Putamen (tissue), 1 donor: ENCODE data around the gene TMEM62.
"Not testable (repeated sequence)": the region's sequence is repeated elsewhere in the genome, so short reads cannot be mapped to it uniquely, and the experiment has no call there.

Experiments used
- DNase-seq: peaks from one replicate; pipeline ENCODE4 v3.0.0-alpha.2; 2016; ENCODE audit warnings: low spot score

TMEM62 gene

DNA sequence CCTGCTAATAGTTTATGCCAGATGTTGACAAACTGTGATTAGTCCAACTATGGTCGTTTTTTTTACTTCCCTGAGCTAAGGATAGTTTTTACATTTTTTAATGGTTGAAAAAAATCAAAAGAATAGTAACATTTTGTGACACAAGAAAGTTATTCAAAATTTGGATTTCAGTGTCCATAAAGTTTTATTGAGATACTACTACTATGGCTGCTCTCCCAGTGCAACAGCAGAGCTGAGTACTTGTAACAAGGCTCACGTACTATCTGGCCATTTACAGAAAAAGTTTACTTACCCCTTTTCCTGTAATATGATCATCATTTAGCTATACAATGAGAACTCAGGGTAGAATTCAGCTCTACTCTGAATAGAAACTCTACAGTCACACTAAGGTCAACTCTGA is 11.5 kb upstream of the TMEM62 start:
- DNase-seq: no peak

DNA sequence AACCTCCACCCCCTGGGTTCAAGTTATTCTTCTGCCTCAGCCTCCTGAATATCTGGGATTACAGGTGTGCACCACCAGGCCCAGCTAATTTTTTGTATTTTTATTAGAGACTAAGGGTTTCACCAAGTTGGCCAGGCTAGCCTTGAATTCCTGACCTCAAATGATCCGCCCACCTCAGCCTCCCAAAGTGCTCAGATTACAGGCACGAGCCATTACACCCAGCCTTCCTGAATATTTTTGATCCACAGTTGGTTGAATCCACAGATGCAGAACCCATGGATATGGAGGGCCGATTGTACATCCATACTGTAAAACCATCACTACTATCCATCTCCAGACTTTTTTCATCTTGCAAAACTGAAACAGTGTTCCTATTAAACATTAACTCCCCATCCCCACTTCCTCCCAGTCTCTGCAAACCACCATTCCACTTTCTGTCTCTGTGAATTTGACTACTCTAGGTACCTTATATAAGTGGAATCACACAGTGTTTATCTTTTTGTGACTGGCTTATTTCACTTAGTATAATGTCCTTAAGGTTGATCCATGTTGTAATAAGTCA is 8.2 kb upstream of the TMEM62 start:
- no peak for DNase-seq

GRCh38 chr15:43126356-43126755 is 7.0 kb upstream of the TMEM62 start:
- DNase-seq: no peak

GRCh38 chr15:43127752-43128151 is 5.6 kb upstream of the TMEM62 start:
- no peak for DNase-seq

- not testable (repeated sequence) for DNase-seq
Measured at GRCh38 chr15:43128174-43128979, 5.0 kb upstream of the TMEM62 start.

DNA sequence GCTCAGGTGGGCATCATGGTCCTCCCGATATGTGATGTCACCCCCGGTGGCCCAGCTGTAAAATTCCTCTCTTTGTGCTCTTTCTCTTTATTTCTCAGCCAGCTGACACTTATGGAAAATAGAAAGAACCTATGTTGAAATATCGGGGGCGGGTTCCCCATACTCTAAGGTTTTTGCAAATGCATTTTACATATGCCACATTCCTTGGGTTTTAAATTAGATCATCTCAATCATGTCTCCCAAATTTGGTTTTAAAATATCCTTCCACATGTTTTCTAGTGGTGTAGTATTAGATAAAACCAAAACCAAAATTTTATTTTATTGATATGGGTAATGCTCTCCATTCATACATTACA is 4.4 kb upstream of the TMEM62 start:
- DNase-seq: no peak

- no peak for DNase-seq
Measured at GRCh38 chr15:43132830-43133429, 456 bp upstream of the TMEM62 start.

GRCh38 chr15:43134157-43134635 is 810 bp downstream of the TMEM62 start:
- DNase-seq: no peak

DNA sequence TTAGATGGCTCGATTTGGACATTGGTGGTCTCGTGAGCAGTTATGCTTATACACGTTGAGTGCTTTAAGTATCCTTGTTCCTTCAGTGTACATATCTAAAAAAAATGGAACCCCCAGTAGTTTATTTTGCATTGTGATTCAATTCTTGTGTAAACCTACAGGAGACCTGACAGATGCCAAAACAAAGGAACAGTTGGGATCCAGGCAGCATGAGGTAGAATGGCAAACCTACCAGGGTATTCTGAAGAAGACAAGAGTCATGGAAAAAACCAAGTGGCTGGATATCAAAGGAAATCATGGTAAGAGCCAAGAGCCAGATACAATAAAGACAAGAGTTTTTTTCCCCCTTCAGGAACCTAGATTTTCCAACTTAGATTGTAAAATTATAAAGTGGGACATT is 2.0 kb downstream of the TMEM62 start:
- DNase-seq: no peak

GRCh38 chr15:43143203-43143941 is 10.0 kb downstream of the TMEM62 start:
- DNase-seq: no peak

DNA sequence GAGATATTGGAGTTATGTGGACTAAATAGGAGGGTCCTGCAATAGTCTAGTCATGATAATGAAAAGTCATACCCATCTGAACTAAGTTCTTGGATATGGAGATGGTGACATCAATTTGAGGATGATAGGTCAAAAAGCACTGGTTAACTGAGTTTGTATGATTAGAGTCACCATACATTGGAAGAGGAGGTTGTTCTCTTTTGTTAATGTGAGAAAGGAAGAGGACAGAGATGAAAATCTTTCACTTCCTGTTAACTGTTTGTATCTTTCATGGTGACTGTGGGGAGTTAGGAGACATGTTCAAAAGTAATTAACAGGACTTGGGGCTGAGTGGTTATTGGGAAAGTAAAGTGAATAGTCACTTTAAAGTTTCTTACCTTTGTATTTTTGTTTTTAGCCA is 11.1 kb downstream of the TMEM62 start:
- no peak for DNase-seq

DNA sequence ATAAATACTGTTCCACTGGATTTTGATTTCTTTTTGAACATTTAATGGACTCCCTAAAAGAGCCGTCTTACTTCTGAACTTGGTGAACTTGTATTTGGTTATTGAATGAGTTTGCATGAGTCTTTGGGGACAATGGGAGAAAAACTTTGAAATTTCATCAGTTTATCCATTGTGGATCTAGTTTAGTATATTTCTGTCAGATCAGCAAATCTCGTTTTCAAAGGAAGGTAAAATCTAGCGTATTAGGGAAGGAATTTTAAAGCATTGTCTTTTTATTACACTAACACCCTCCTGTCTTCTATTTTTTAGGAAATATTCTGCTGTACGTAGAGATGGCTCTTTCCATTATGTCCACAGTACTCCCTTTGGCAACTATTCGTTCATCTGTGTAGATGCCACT is 12.8 kb downstream of the TMEM62 start:
- DNase-seq: no peak

- DNase-seq: no peak
Measured at GRCh38 chr15:43150191-43150929, 17.0 kb downstream of the TMEM62 start.

DNA sequence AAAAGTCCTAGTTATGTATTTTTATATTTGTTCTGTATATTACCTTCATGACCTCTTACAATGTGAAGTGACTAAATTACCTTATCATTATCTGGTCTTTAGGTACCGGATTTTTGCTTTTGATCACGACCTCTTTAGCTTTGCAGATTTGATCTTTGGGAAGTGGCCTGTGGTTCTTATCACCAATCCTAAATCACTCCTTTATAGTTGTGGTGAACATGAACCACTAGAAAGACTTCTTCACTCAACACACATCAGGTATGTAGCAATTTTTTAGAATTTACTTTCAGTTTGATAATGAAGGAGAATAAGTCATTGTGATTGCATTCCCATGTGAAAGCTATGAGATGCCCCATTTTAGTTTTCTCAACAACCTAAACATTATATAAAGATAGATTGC is 18.3 kb downstream of the TMEM62 start:
- no peak for DNase-seq

GRCh38 chr15:43153269-43153668 is 19.9 kb downstream of the TMEM62 start:
- no peak for DNase-seq

DNA sequence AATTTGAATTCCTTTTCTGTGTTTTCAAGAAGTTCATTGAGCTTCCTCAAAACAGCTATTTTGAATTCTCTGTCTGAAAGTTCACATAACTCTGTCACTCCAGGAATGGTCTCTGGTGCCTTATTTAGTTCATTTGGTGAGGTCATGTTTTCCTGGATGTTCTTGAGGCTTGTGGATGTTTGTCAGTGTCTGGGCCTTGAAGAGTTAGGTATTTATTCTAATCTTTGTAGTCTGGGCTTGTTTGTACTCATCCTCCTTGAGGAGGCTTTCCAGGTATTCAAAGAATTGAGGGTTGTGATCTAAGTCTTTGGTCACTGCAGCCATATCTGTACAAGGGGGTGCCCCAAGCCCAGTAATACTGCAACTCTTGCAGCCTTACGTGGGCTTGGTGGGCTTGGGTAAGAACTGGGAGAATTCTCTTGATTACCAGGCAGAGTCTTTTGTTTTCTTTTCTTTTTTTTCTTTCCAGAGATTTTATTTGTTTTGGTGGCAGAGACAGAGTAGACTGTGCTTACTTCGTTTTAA is 32.5 kb downstream of the TMEM62 start:
- DNase-seq: no peak

- DNase-seq: not testable (repeated sequence)
Measured at GRCh38 chr15:43167261-43167660, 33.9 kb downstream of the TMEM62 start.

GRCh38 chr15:43168192-43169107 is 35.1 kb downstream of the TMEM62 start:
- DNase-seq: no peak

- no peak for DNase-seq
Measured at GRCh38 chr15:43169888-43170287, 36.5 kb downstream of the TMEM62 start.

- not testable (repeated sequence) for DNase-seq
Measured at GRCh38 chr15:43175656-43176309, 42.4 kb downstream of the TMEM62 start.
